Stimulated activated CD8-positive, alpha-beta memory T cell treated with anti-CD3 and anti-CD28 coated beads, Interleukin-15, amount 100 ng/mL, for 48 hours (primary cell): ENCODE results near the gene RNF38.
"Not testable (repeated sequence)": the region's sequence is repeated elsewhere in the genome, so short reads cannot be mapped to it uniquely, and the experiment has no call there.

ENCODE experiments used
- DNase-seq, 2 donors: peaks; one replicate each; pipeline ENCODE4 v3.0.0-alpha.2; 2020; ENCODE audit warnings: low read depth in 2 of 2

The RNF38 gene

GRCh38 chr9:36399980-36400331, at the start of gene RNF38:
TSS of gene RNF38 (minus strand) at chr9:36400269. CDS start at chr9:36400108, 161 bp downstream.
- no peak for DNase-seq

GRCh38 chr9:36448555-36448954, 48.5 kb upstream of the RNF38 start:
- not testable (repeated sequence) for DNase-seq

DNA sequence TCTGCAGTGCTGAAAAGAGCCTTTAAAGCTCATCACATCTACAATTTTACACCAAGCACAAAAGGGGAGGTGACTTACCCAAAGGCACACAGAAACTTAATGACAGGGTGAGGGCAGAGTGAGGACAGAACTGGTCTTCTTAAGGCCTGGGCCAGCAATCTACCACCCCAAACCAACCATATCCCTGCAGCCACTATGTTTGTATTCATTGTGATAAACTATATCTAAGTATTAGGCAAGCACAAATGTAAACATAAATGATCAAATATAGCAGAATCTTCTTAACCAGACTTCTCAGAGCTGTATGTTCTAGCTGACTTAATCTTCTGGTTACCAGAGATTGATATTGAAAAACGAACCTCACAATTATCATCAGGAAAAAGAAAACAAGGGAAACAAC, 47.9 kb upstream of the RNF38 start:
- no peak for DNase-seq

DNA sequence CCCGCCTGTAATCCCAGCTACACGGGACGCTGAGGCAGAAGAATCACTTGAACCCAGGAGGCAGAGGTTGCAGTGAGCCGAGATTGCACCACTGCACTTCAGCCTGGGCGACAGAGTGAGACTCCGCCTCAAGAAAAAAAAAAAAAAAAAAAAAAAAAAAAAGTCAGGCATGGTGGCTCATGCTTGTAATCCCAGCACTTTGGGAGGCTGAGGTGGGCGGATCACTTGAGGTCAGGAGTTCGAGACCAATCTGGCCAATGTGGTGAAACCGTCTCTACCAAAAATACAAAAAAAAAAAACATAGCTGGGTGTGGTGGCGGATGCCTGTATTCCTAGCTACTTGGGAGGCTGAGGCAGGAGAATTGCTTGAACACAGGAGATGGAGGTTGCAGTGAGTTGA, 46.6 kb upstream of the RNF38 start:
- DNase-seq: not testable (repeated sequence)

GRCh38 chr9:36445800-36446361, 45.8 kb upstream of the RNF38 start:
- no peak for DNase-seq

- DNase-seq: no peak
These were observed 44.1 kb upstream of the RNF38 start for GRCh38 chr9:36444203-36444602.

DNA sequence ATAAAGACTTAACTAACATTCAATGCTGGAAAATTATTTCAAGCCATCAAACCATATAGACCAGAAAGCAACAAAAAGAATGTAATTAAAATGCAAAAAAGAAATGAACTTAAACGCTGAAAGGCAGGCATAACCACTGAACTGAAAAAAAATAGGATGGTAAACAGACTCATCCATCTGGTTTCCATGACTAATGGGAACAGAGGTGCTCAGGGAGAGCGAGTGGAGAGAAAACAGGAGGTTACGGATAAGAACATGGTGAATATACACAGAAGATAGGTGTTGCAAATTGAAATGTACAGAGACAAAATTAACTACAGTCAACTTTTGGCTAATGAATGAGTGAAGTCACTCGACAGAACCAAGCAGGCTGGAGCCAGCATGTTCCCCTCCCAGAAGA, 43.5 kb upstream of the RNF38 start:
- DNase-seq: no peak

DNA sequence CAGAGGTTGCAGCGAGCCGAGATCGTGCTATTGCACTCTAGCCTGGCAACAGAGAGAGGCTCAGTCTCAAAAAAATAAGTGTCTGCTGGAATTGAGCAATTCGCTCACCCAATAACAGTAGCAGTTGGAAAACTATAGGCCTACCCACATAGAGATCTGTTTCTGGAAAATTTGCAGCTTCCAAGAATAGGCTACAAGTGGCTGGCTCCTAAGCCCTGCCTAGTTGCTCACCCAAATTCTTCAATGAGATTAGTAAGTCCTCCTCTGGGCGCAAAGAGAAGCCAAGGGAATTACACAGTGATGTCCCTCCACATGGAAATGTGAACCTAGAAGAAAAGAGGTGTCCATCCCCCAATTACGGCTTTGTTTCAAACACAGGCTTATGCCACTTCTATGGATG, 42.6 kb upstream of the RNF38 start:
- DNase-seq: no peak

DNA sequence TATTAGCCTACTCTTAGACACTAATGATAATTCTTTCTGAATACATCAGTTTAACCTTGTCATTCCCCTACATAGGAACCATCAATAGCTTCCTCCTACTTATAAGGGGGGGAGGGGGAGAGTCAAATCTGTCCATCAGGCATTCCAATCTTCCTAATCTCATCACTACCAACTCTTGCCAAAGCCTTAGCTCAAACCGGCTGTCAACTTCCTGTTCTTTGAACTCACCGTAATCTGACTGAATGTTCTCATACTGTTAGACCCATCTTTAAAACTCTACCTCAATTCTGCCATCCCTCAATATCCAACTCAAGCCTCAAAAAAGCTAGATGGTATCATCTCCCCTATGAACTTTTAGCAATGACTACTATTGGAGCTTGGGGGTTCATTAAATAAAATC, 41.9 kb upstream of the RNF38 start:
- DNase-seq: no peak

DNA sequence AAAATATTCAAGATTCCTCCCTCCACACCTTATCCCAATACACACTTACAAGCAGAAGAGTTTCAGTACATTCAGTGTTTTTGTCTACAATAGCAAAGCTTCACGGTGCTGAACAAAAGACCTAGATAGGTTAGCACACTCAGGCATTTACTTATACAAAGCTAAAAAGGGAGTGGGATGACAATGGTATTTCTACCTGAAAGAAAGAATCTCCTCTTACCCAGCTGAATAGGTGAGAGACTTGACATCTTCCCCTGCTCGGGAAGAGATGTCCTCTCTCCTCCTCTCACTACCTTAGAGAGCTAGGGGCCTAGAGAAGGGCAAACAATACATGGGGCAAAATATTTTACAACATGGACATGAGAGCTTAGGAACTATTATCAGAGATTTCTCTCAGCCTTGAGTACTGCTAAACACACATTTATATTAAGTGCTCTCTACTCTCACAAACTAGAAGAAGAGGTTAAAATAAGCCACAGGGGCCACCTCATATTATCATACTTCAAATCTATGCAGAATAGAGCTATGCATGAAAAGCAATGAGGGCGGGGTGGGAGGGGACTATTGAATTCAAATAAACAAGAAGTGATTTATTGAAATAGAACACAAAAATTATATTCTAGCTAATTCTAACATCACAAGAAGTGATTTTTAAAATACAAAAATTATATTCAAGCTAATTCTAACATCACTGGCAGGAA, 38.6 kb upstream of the RNF38 start:
- DNase-seq: no peak

- no peak for DNase-seq
These were observed 37.7 kb upstream of the RNF38 start for GRCh38 chr9:36437790-36438189.

DNA sequence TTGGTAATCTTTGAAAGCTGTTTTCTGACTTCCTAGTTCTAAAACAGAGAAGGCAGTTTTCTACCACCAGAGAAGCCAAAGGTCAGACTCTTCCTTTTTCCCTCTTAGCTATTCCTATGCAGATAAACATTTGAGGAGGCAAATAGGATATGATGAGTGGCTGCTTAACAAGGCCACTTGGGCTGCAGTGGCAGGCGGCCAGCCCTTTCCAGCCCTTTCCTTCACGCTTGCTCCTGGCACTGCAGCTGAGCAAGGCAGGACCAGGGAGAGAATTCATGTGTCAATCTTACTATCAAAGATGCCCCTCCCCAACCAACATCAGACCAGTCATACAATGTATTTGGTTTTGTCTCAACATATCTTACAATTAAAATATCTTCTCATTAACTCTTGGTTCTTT, 36.8 kb upstream of the RNF38 start:
- DNase-seq: no peak

GRCh38 chr9:36433386-36433785, 33.3 kb upstream of the RNF38 start:
- DNase-seq: no peak

DNA sequence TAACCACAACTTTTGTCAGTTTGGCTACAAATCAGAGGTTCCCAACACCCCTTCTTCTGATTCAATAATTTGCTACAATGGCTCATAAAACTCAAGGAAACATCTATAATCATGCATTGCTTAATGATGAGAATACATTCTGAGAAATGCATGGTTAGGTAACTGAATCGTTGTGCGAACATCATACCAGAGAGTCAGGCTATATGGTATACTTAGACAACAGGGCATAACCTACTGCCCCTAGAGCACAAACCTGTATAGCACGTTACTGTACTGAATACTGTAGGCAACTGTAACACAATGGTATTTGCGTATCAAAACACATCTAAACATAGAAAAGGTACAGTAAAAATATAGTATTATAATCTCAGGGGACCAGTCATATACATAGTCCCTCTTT, 31.0 kb upstream of the RNF38 start:
- DNase-seq: no peak

GRCh38 chr9:36426945-36427344, 26.9 kb upstream of the RNF38 start:
- DNase-seq: no peak

- no peak for DNase-seq
These were observed 26.3 kb upstream of the RNF38 start for GRCh38 chr9:36426348-36426747.

DNA sequence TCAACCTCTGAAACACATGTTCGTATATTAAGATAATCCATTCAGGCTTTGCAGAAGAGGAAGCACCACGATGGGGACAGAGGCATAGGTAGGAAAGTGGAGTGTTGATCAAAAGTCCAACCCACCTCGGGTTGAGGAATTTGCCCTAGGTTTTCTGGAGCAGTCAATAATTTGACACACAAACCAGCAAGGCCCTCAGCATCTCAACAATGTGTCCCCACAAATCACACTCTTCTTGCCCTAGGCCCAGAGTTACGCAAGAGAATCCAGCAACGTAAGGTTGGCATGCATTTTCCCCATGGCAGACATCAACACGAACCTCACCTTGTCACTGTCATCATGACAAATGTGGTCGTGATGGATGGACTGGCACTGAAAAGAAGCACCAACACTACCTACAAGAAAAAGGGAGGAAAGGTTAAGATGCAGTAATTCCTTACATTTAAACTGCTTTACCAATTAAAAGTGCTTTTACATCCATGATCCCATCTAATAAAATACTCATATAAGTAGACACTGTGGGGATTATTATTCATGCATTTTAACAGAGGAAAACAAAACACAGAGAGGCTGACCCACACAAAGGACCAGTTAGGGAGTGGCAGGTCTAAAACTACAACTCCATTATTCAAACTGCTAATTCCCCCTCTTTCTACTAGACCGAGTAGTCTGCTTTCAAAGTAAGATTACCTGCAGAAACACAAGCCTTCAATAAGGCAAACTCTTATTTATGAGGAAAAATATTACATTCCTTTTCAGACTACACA, 24.4 kb upstream of the RNF38 start:
- no peak for DNase-seq

DNA sequence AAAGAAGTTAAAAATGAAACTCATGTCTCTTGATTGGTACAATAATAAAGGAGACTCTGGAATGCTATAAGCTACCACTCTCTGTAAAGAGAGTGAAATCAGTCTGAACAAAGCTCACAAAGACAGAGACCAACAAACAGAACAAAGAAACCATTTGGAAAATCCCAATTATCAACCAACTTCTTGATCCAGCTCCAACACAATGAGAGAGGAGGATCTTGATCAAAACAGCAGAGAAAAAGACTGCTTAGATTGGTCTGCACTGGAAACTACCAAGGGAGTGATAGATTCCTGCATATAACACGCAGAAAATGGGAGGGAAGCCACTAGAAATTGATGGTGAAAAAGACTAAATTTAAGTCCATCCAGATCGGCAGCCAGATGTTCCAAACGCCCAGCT, 23.1 kb upstream of the RNF38 start:
- no peak for DNase-seq

- no peak for DNase-seq
These were observed 16.8 kb upstream of the RNF38 start for GRCh38 chr9:36416890-36417289.

- DNase-seq: no peak
These were observed 15.9 kb upstream of the RNF38 start for GRCh38 chr9:36415822-36416525.

DNA sequence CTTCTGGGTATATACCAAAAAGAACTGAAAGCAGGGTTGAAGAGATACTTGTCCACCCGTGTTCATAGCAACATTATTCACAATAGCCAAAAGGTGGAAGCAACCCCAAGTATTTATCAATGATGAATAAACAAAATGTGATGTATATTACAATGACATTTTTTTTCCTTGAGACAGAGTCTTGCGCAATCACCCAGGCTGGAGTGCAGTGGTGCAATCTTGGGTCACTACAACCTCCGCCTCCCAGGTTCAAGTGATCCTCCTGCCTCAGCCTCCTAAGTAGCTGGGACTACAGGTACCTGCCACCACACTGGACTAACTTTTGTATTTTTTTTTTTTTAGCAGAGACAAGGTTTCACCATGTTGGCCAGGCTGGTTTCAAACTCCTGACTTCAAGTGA, 11.3 kb upstream of the RNF38 start:
- DNase-seq: not testable (repeated sequence)

DNA sequence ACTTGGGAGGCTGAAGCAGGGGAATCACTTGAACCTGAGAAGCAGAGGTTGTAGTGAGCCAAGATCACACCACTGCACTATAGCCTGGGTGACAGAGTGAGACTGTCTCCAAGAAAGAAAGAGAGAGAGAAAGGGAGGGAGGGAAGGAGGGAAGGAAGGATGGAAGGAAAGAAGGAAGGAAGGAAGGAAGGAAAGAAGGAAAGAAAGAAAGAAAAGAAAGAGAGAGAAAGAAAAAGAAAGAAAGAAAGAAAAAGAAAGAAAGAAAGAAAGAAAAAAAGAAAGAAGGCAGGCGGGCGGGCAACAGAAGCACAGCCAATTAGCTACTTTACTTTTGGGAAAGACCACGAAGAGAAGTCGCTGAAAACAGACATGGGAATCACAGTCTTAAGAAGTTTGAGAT, 9.0 kb upstream of the RNF38 start:
- not testable (repeated sequence) for DNase-seq
